HCT116 (cell line): ENCODE measurements around the gene HTR5A. TPM values are rescaled to one million over a fixed set of nuclear protein-coding genes. Genes with fewer than 3 reads are reported as not detected.

Experiments
- ATAC-seq: fragments of 200-7000 bp; cut with Tn5 transposase; 2 replicates; pipeline ENCODE4 v1.9.1; 2020; ENCODE audit warnings: mild to moderate bottlenecking, moderate library complexity
- BruUV-seq: library from RNA; stranded (reverse); fragments of 400-500 nt; replicated peaks from 2 replicates; lab custom pipeline; 2021; lab: Mats Ljungman, UMichigan
- CTCF ChIA-PET: fragments of 300-600 bp; sonication (Branson Sonifier 250); formaldehyde crosslinking; loops from one replicate; lab custom pipeline; 2021; ENCODE audit warnings: antibody characterized with exemption; lab: Charles Lee
- POLR2A ChIA-PET: fragments of 300-600, 350-600 bp; sonication (Branson Sonifier 250); formaldehyde crosslinking; loops from one replicate; lab custom pipeline; 2021; ENCODE audit warnings: antibody characterized with exemption; lab: Charles Lee
- RAD21 ChIA-PET, 2 experiments: fragments of 300-600 bp; sonication (Branson Sonifier 250); formaldehyde crosslinking; loops; one replicate each; lab custom pipeline; 2023; ENCODE audit warnings: low total read pairs in 2 of 2; ENCODE audit not compliant: uncharacterized antibody in 2 of 2, unreplicated experiment in 2 of 2, low non-redundant PET in 1 of 2; lab: Charles Lee
- DNase-seq: peaks from one replicate; pipeline ENCODE4 v3.0.0-alpha.2; 2010; ENCODE audit warnings: low read depth, low spot score
- H2AFZ ChIP-seq: fragments of 200-600 bp; shearing (Covaris generic), sonication (generic); 2 replicates; pipeline ENCODE4 v1.6.1; 2017; ENCODE audit warnings: low read depth, mixed run types, mixed read lengths, antibody characterized with exemption, low read length; ENCODE audit not compliant: poor library complexity, severe bottlenecking
- H3K27ac ChIP-seq: 2 replicates; pipeline ENCODE4 v1.5.1; 2012; ENCODE audit warnings: low read depth, low read length
- H3K27me3 ChIP-seq: fragments of 200-600 bp; sonication (generic); 2 replicates; pipeline ENCODE4 v1.6.1; 2016; ENCODE audit warnings: mixed run types, low read length, mixed read lengths; ENCODE audit not compliant: insufficient read depth
- H3K36me3 ChIP-seq, 2 experiments: fragments of 200-500 bp in 1 of 2; fragments of 200-600 bp in 1 of 2; sonication (Bioruptor generic) in 1 of 2; sonication (generic) in 1 of 2; 2 replicates each; pipeline versions ENCODE4 v1.5.1 to v1.6.1; 2014 to 2016; ENCODE audit warnings: low read length in 2 of 2, inconsistent platforms in 1 of 2, mixed read lengths in 1 of 2, mixed run types in 1 of 2; ENCODE audit not compliant: insufficient read depth in 2 of 2, control insufficient read depth in 1 of 2
- H3K4me1 ChIP-seq, 2 experiments: fragments of 200-600 bp in 1 of 2; sonication (generic) in 1 of 2; 2 replicates each; pipeline versions ENCODE4 v1.5.1 to v1.6.1; 2012 to 2017; ENCODE audit warnings: low read length in 2 of 2, inconsistent platforms in 1 of 2, mild to moderate bottlenecking in 1 of 2, mixed read lengths in 1 of 2, mixed run types in 1 of 2, moderate library complexity in 1 of 2; ENCODE audit not compliant: insufficient read depth in 2 of 2, control insufficient read depth in 1 of 2
- H3K4me2 ChIP-seq: fragments of 200-600 bp; sonication (generic); 2 replicates; pipeline ENCODE4 v1.6.1; 2017; ENCODE audit warnings: mixed run types, low read length, mixed read lengths
- H3K4me3 ChIP-seq, 2 experiments: fragments of 200-600 bp in 1 of 2; sonication (generic) in 1 of 2; replicated peaks in 1 of 2; 2 replicates each; pipeline ENCODE4 v1.5.1; 2011 to 2016; ENCODE audit warnings: low read length in 2 of 2, control low read depth in 1 of 2, low read depth in 1 of 2, mild to moderate bottlenecking in 1 of 2, mixed read lengths in 1 of 2, mixed run types in 1 of 2
- H3K79me2 ChIP-seq: fragments of 200-600 bp; sonication (generic); 2 replicates; pipeline ENCODE4 v1.6.1; 2017; ENCODE audit warnings: mild to moderate bottlenecking, mixed run types, low read length, moderate library complexity, mixed read lengths; ENCODE audit not compliant: insufficient read depth
- H3K9ac ChIP-seq: fragments of 200-600 bp; sonication (generic); 2 replicates; pipeline ENCODE4 v1.6.1; 2016; ENCODE audit warnings: low read length, mixed read lengths
- H3K9me2 ChIP-seq: fragments of 200-600 bp; sonication (generic), shearing (Covaris generic); 2 replicates; pipeline ENCODE4 v1.6.1; 2017; ENCODE audit warnings: mixed run types, mild to moderate bottlenecking, moderate library complexity; ENCODE audit not compliant: insufficient read depth
- H3K9me3 ChIP-seq, 2 experiments: fragments of 200-500 bp in 1 of 2; fragments of 200-600 bp in 1 of 2; sonication (Bioruptor generic) in 1 of 2; sonication (generic) in 1 of 2; 2 replicates each; pipeline ENCODE4 v1.6.1; 2014 to 2017; ENCODE audit warnings: low read length in 2 of 2, mixed read lengths in 2 of 2, inconsistent platforms in 1 of 2, low read depth in 1 of 2, mild to moderate bottlenecking in 1 of 2, mixed run types in 1 of 2, moderate library complexity in 1 of 2; ENCODE audit not compliant: control insufficient read depth in 1 of 2, insufficient read depth in 1 of 2
- H4K20me1 ChIP-seq: fragments of 200-600 bp; sonication (generic), shearing (Covaris generic); 2 replicates; pipeline ENCODE4 v1.6.1; 2017; ENCODE audit warnings: mixed run types, mild to moderate bottlenecking, moderate library complexity; ENCODE audit not compliant: insufficient read depth
- CBX3 ChIP-seq: IDR thresholded peaks from 2 replicates; pipeline ENCODE4 v1.6.1; 2012; ENCODE audit warnings: low read depth
- CTCF ChIP-seq, 3 experiments: fragments of 200-600 bp in 1 of 3; sonication (generic) in 1 of 3; IDR thresholded peaks in 2 of 3; conservative IDR thresholded peaks in 1 of 3; 2 replicates each; pipeline ENCODE4 v1.5.1; 2012 to 2017; ENCODE audit warnings: low read depth in 2 of 3, low read length in 2 of 3, antibody characterized with exemption in 1 of 3, borderline replicate concordance in 1 of 3, control low read depth in 1 of 3, mild to moderate bottlenecking in 1 of 3, mixed read lengths in 1 of 3, mixed run types in 1 of 3, moderate library complexity in 1 of 3; ENCODE audit not compliant: insufficient read depth in 1 of 3
- ELF1 ChIP-seq: IDR thresholded peaks from 2 replicates; pipeline ENCODE4 v1.6.1; 2012; ENCODE audit warnings: low read depth, borderline replicate concordance
- EZH2 ChIP-seq: fragments of 200-600 bp; sonication (generic); IDR thresholded peaks from 2 replicates; pipeline ENCODE4 v1.6.1; 2017; ENCODE audit warnings: antibody characterized with exemption, mixed run types
- EZH2phosphoT487 ChIP-seq: fragments of 200-600 bp; IDR thresholded peaks from 2 replicates; pipeline ENCODE4 v1.6.1; 2018; ENCODE audit warnings: antibody characterized with exemption, borderline replicate concordance
- FOSL1 ChIP-seq: IDR thresholded peaks from 2 replicates; pipeline ENCODE4 v1.6.1; 2012; ENCODE audit warnings: low read depth
- JUND ChIP-seq: IDR thresholded peaks from 2 replicates; pipeline ENCODE4 v1.6.1; 2012
- MAX ChIP-seq: IDR thresholded peaks from 2 replicates; pipeline ENCODE4 v1.6.1; 2012
- POLR2A ChIP-seq: IDR thresholded peaks from 2 replicates; pipeline ENCODE4 v1.7.0; 2011; ENCODE audit warnings: borderline replicate concordance; ENCODE audit not compliant: insufficient read depth, insufficient read length; ENCODE audit errors: extremely low read depth
- POLR2AphosphoS5 ChIP-seq: IDR thresholded peaks from 2 replicates; pipeline ENCODE4 v1.6.1; 2011; ENCODE audit warnings: mild to moderate bottlenecking, low read depth, low read length, moderate library complexity
- RAD21 ChIP-seq: IDR thresholded peaks from 2 replicates; pipeline ENCODE4 v1.6.1; 2012; ENCODE audit warnings: low read depth, mild to moderate bottlenecking
- SIN3A ChIP-seq: IDR thresholded peaks from 2 replicates; pipeline ENCODE4 v1.6.1; 2012; ENCODE audit warnings: low read depth
- TCF7L2 ChIP-seq: IDR thresholded peaks from 2 replicates; pipeline ENCODE4 v1.7.0; 2011; ENCODE audit warnings: borderline replicate concordance, inconsistent platforms; ENCODE audit not compliant: insufficient read depth, insufficient read length; ENCODE audit errors: extremely low read depth
- ZFX ChIP-seq: fragments of 450-650 bp; IDR thresholded peaks from 2 replicates; pipeline ENCODE4 v1.6.1; 2017
- ZNF274 ChIP-seq: fragments of 200-500 bp; sonication (Bioruptor generic); IDR thresholded peaks from 2 replicates; pipeline ENCODE4 v1.6.1; 2014; ENCODE audit warnings: mild to moderate bottlenecking, low read depth, low read length, inconsistent platforms
- intact Hi-C: fragments of 100-400 bp; cut with micrococcal nuclease; formaldehyde crosslinking; loops from 2 replicates; pipeline ENCODE4 v1.10.0; 2022
- total RNA-seq: library from RNA; stranded (reverse); gene quantifications from one replicate; pipeline ENCODE4 v1.2.1, GENCODE V29; 2021; ENCODE audit not compliant: unreplicated experiment
- TF ChIP-seq, protein P1 (sequence below): IDR thresholded peaks from 2 replicates; pipeline ENCODE4 v1.6.1; 2011; ENCODE audit warnings: mild to moderate bottlenecking, low read length, moderate library complexity; ENCODE audit not compliant: insufficient replicate concordance; ENCODE audit errors: extremely low read depth
- TF ChIP-seq, protein P2 (sequence below): IDR thresholded peaks from 2 replicates; pipeline ENCODE4 v1.6.1; 2012
- TF ChIP-seq, protein P3 (sequence below): IDR thresholded peaks from 2 replicates; pipeline ENCODE4 v1.6.1; 2012; ENCODE audit warnings: low read depth

Gene HTR5A
- total RNA-seq, 1 experiment from 2014 or later: not detected

DNA sequence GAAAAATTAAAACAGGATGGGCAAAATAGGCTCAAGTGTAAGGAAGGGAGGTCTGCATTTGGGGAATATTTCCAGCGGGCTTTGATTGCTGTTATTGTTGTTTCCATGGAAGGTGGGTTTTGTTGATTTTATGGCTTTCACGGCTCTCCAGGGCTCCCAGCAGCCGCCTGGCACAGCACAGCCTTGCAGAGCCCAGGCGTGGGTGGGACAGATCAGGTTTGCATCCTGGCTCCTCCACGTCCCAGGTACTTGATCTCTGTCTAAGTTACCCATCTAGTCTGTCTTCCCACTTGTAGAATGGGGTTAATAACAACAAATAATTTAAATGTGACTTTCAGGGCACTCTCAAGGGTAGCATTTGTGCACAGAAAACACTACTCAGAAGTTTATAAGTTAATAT lies 45.2 kb downstream of the HTR5A start:
- POLR2A ChIA-PET: no interaction called here
- CTCF ChIA-PET: no interaction called here
- no TSS peak for BruUV-seq
- ATAC-seq (no peak), DNase-seq (no peak)
- Histone ChIP-seq H4K20me1 (no peaks in the 10 kb centered on the region), H3K27me3 (peaks cover 33% of the 10 kb centered on the region), H3K4me1 (no peaks in the 10 kb centered on the region), H3K9ac (no peak overlapping the region), H3K9me2 (no peaks in the 10 kb centered on the region), H3K36me3 (no peaks in the 10 kb centered on the region), H3K4me3 (no peak overlapping the region), H3K27ac (no peak overlapping the region), H2AFZ (no peak overlapping the region), H3K4me2 (no peak overlapping the region), H3K9me3 (peaks cover 0 to 5% of the 10 kb centered on the region in 2 experiments; a peak in 1 of 4 replicates), H3K79me2 (no peaks in the 10 kb centered on the region)
- intact Hi-C loops: no loop called here
- RAD21 ChIA-PET: no interaction called here
- TF ChIP-seq CTCF (IDR thresholded peaks at IDR 0.05 in 2 of 3, conservative IDR thresholded peaks at IDR 0.05 in 1 of 3; ENCODE audit: borderline replicate concordance in 1 of 3, insufficient read depth in 1 of 3, low read depth in 2 of 3, low read length in 2 of 3) (no peak), TCF7L2 (no peak), EZH2phosphoT487 (no peak), MAX (no peak), EZH2 (no peak), ZFX (no peak), POLR2A (no peak), ZNF274 (no peak), FOSL1 (no peak), RAD21 (no peak), ELF1 (no peak), SIN3A (no peak), JUND (no peak), POLR2AphosphoS5 (no peak), CBX3 (no peak)
- TF ChIP-seq, protein P1, sequence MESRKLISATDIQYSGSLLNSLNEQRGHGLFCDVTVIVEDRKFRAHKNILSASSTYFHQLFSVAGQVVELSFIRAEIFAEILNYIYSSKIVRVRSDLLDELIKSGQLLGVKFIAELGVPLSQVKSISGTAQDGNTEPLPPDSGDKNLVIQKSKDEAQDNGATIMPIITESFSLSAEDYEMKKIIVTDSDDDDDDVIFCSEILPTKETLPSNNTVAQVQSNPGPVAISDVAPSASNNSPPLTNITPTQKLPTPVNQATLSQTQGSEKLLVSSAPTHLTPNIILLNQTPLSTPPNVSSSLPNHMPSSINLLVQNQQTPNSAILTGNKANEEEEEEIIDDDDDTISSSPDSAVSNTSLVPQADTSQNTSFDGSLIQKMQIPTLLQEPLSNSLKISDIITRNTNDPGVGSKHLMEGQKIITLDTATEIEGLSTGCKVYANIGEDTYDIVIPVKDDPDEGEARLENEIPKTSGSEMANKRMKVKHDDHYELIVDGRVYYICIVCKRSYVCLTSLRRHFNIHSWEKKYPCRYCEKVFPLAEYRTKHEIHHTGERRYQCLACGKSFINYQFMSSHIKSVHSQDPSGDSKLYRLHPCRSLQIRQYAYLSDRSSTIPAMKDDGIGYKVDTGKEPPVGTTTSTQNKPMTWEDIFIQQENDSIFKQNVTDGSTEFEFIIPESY: no peak
- TF ChIP-seq, protein P2, sequence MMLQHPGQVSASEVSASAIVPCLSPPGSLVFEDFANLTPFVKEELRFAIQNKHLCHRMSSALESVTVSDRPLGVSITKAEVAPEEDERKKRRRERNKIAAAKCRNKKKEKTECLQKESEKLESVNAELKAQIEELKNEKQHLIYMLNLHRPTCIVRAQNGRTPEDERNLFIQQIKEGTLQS: no peak
- TF ChIP-seq, protein P3, sequence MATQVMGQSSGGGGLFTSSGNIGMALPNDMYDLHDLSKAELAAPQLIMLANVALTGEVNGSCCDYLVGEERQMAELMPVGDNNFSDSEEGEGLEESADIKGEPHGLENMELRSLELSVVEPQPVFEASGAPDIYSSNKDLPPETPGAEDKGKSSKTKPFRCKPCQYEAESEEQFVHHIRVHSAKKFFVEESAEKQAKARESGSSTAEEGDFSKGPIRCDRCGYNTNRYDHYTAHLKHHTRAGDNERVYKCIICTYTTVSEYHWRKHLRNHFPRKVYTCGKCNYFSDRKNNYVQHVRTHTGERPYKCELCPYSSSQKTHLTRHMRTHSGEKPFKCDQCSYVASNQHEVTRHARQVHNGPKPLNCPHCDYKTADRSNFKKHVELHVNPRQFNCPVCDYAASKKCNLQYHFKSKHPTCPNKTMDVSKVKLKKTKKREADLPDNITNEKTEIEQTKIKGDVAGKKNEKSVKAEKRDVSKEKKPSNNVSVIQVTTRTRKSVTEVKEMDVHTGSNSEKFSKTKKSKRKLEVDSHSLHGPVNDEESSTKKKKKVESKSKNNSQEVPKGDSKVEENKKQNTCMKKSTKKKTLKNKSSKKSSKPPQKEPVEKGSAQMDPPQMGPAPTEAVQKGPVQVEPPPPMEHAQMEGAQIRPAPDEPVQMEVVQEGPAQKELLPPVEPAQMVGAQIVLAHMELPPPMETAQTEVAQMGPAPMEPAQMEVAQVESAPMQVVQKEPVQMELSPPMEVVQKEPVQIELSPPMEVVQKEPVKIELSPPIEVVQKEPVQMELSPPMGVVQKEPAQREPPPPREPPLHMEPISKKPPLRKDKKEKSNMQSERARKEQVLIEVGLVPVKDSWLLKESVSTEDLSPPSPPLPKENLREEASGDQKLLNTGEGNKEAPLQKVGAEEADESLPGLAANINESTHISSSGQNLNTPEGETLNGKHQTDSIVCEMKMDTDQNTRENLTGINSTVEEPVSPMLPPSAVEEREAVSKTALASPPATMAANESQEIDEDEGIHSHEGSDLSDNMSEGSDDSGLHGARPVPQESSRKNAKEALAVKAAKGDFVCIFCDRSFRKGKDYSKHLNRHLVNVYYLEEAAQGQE: no peak
